ENCODE results near the gene TRAM2. TPM values are rescaled to one million over a fixed set of nuclear protein-coding genes. Genes with fewer than 3 reads are reported as not detected.
A peak's percentile ranks its signal among the peaks of the same experiment; 100 is the strongest.

The TRAM2 gene
- polyA plus RNA-seq, 1 experiment, result 134 TPM

- POLR2A ChIA-PET, result no interaction called here
- no peaks in the 10 kb centered on the region for H3K27me3 ChIP-seq (ENCODE audit: control insufficient read depth, insufficient read depth, low read length)
- CTCF ChIA-PET, result interaction anchor here (1.3 kb wide), 1 partner anchor 10 kb away, joined by 3 read pairs; no protein-coding TSS in a partner anchor
- H3K4me3 ChIP-seq (ENCODE audit: low read depth, low read length), result no peak overlapping the region
- TF ChIP-seq CTCF (IDR thresholded peaks at IDR 0.05; ENCODE audit: insufficient read depth, low read depth, low read length), result no peak
- no peak for DNase-seq (ENCODE audit: low read depth)
- peaks cover 64% of the 10 kb centered on the region for H3K36me3 ChIP-seq (ENCODE audit: control insufficient read depth, insufficient read depth, low read length)
Measured at GRCh38 chr6:52505726-52506409, 71.0 kb downstream of the TRAM2 start.

GRCh38 chr6:52504782-52505136, 72.1 kb downstream of the TRAM2 start:
- ChIA-PET POLR2A (no interaction called here), CTCF (interaction anchor here (0.8 to 1.3 kb wide), 2 partner anchors 9 to 71 kb away, joined by 3 to 6 read pairs; no protein-coding TSS in a partner anchor)
- no peak for DNase-seq (ENCODE audit: low read depth)
- H3K27me3 ChIP-seq (ENCODE audit: control insufficient read depth, insufficient read depth, low read length), result no peaks in the 10 kb centered on the region
- no peak overlapping the region for H3K4me3 ChIP-seq (ENCODE audit: low read depth, low read length)
- peaks cover 65% of the 10 kb centered on the region for H3K36me3 ChIP-seq (ENCODE audit: control insufficient read depth, insufficient read depth, low read length)
- no peak for TF ChIP-seq CTCF (IDR thresholded peaks at IDR 0.05; ENCODE audit: insufficient read depth, low read depth, low read length)

GRCh38 chr6:52503851-52504781, 72.7 kb downstream of the TRAM2 start:
- POLR2A ChIA-PET, result no interaction called here
- CTCF ChIA-PET, result interaction anchor here (0.8 to 1.3 kb wide), 2 partner anchors 8 to 71 kb away, joined by 3 to 6 read pairs; no protein-coding TSS in a partner anchor
- no peak overlapping the region for H3K4me3 ChIP-seq (ENCODE audit: low read depth, low read length)
- H3K27me3 ChIP-seq (ENCODE audit: control insufficient read depth, insufficient read depth, low read length), result no peaks in the 10 kb centered on the region
- no peak for DNase-seq (ENCODE audit: low read depth)
- TF ChIP-seq CTCF (IDR thresholded peaks at IDR 0.05; ENCODE audit: insufficient read depth, low read depth, low read length), result no peak
- H3K36me3 ChIP-seq (ENCODE audit: control insufficient read depth, insufficient read depth, low read length), result peaks cover 59% of the 10 kb centered on the region

- DNase-seq (ENCODE audit: low read depth), result no peak
- 0 out of 2 replicates have a peak, but pooled peaks have one; percentile 8 for TF ChIP-seq CTCF (IDR thresholded peaks at IDR 0.05; ENCODE audit: insufficient read depth, low read depth, low read length)
- no peaks in the 10 kb centered on the region for H3K27me3 ChIP-seq (ENCODE audit: control insufficient read depth, insufficient read depth, low read length)
- ChIA-PET CTCF (no interaction called here), POLR2A (no interaction called here)
- no peak overlapping the region for H3K4me3 ChIP-seq (ENCODE audit: low read depth, low read length)
- H3K36me3 ChIP-seq (ENCODE audit: control insufficient read depth, insufficient read depth, low read length), result peaks cover 55% of the 10 kb centered on the region
Measured at GRCh38 chr6:52503323-52503747, 73.5 kb downstream of the TRAM2 start.

Data from BJ (cell line).